HL-60 (cell line): ENCODE results near the gene MYADML2.

Experiments used
- GABPA ChIP-seq: IDR thresholded peaks from 2 replicates; pipeline ENCODE4 v1.6.1; 2012; ENCODE audit warnings: low read depth
- POLR2AphosphoS5 ChIP-seq: IDR thresholded peaks from 2 replicates; pipeline ENCODE4 v1.6.1; 2012; ENCODE audit warnings: low read depth
- REST ChIP-seq: IDR thresholded peaks from 2 replicates; pipeline ENCODE4 v1.6.1; 2012; ENCODE audit warnings: low read depth; ENCODE audit not compliant: insufficient replicate concordance
- TF ChIP-seq, protein P1 (sequence below): IDR thresholded peaks from one replicate; pipeline ENCODE4 v1.5.1; 2011; ENCODE audit warnings: low read length, control low read depth, inconsistent platforms; ENCODE audit not compliant: insufficient read depth

DNA sequence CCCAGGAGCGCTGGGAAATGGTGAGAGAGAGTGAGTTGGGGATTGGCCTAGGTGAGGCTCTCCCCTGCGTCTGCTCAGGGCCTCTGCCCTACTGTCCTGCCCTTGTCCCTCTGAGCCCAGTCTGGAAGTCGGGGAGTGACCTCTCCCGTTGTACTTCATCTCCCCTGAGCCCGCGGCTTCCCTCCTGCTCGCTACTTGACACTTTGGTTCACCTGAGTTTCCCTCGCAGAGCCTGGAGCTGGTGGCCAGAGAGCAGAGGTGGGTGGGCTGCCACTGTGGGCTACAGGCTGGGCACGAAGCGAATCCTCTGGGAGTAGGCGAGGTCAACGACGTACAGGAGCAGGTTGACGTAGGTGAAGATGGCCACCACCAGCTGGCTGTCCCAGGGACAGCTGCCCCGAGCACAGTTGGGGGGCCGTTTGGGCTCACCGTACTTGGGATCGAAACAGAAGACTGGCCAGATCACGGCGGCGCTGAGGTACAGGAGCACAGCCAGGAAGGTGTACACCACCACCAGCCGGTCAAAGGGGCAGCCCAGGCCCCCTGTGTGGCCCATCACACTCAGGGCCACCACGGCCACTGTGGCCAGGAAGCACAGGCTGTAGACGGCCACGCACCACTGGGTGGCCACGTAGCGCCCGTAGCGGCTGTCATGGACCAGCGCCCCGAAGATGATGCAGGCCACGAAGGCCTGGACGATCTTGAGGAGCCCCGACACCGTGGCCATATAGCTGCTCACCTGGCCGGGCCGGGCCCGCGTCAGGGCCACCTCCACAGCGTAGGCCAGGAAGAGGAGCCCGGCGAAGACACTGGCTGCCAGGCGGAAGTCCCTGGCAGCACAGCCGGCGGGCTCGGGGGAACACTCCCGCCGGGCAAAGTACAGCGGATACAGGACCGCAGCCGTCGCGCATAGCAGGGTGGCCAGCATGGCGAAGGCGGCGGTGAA lies 6.2 kb downstream of the MYADML2 start:
- TF ChIP-seq, protein P1, sequence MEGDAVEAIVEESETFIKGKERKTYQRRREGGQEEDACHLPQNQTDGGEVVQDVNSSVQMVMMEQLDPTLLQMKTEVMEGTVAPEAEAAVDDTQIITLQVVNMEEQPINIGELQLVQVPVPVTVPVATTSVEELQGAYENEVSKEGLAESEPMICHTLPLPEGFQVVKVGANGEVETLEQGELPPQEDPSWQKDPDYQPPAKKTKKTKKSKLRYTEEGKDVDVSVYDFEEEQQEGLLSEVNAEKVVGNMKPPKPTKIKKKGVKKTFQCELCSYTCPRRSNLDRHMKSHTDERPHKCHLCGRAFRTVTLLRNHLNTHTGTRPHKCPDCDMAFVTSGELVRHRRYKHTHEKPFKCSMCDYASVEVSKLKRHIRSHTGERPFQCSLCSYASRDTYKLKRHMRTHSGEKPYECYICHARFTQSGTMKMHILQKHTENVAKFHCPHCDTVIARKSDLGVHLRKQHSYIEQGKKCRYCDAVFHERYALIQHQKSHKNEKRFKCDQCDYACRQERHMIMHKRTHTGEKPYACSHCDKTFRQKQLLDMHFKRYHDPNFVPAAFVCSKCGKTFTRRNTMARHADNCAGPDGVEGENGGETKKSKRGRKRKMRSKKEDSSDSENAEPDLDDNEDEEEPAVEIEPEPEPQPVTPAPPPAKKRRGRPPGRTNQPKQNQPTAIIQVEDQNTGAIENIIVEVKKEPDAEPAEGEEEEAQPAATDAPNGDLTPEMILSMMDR = no peak
- TF ChIP-seq POLR2AphosphoS5 (no peak), GABPA (no peak), REST (no peak)
